H1 (cell line): ENCODE results near the gene UNC5B. TPM values are rescaled to one million over a fixed set of nuclear protein-coding genes. Genes with fewer than 3 reads are reported as not detected.

Source experiments
- ATF2 ChIP-seq: IDR thresholded peaks from 2 replicates; pipeline ENCODE4 v1.6.1; 2012; ENCODE audit warnings: low read length, inconsistent platforms
- CBX5 ChIP-seq: fragments of 300-800, 300-1000 bp; sonication (generic); IDR thresholded peaks from 2 replicates; pipeline ENCODE4 v1.7.1; 2016; ENCODE audit warnings: antibody characterized with exemption, low read length, low read depth
- CEBPB ChIP-seq: IDR thresholded peaks from 2 replicates; pipeline ENCODE4 v1.6.1; 2012; ENCODE audit warnings: low read depth, low read length
- CHD7 ChIP-seq: fragments of 300-600 bp; sonication (generic); IDR thresholded peaks from 2 replicates; pipeline ENCODE4 v1.7.1; 2012; ENCODE audit warnings: low read length, moderate library complexity, mild to moderate bottlenecking, inconsistent platforms; ENCODE audit not compliant: insufficient replicate concordance
- FOSL1 ChIP-seq: IDR thresholded peaks from 2 replicates; pipeline ENCODE4 v1.6.1; 2011; ENCODE audit warnings: mild to moderate bottlenecking, low read depth, low read length, moderate library complexity; ENCODE audit not compliant: insufficient read depth
- GTF2F1 ChIP-seq: IDR thresholded peaks from 2 replicates; pipeline ENCODE4 v1.6.1; 2012; ENCODE audit warnings: low read depth, low read length, improper control_type of control experiment, borderline replicate concordance
- MAX ChIP-seq: IDR thresholded peaks from 2 replicates; pipeline ENCODE4 v1.6.1; 2012; ENCODE audit warnings: inconsistent platforms
- PHF8 ChIP-seq: fragments of 200-600 bp; sonication (generic); conservative IDR thresholded peaks from 2 replicates; pipeline ENCODE4 v1.7.1; 2012; ENCODE audit warnings: low read depth, mild to moderate bottlenecking, inconsistent platforms, low read length, moderate library complexity
- RAD21 ChIP-seq, 2 experiments: IDR thresholded peaks in 1 of 2; conservative IDR thresholded peaks in 1 of 2; 2 replicates each; pipeline ENCODE4 v1.6.1; 2011; ENCODE audit warnings: low read depth in 2 of 2, low read length in 2 of 2, improper control_type of control experiment in 1 of 2, inconsistent platforms in 1 of 2, mild to moderate bottlenecking in 1 of 2, moderate library complexity in 1 of 2
- TAF1 ChIP-seq: IDR thresholded peaks from 2 replicates; pipeline ENCODE4 v1.6.1; 2011; ENCODE audit warnings: mild to moderate bottlenecking, low read depth, low read length
- polyA plus RNA-seq, 7 experiments: library from polyadenylated mRNA; depleted of rRNA in 3 of 7; stranded (reverse) in 5 of 7; unstranded in 2 of 7; fragments of >200 nt in 5 of 7; fragments of 200-250 nt in 2 of 7; gene quantifications; 1 replicate in 5 of 7; 2 replicates in 1 of 7; 4 replicates in 1 of 7; pipeline versions ENCODE4 v1.2.1 to v1.2.3, GENCODE V29; 2011 to 2013; ENCODE audit warnings: missing spikeins in 2 of 7, mixed read lengths in 2 of 7
- total RNA-seq: library from RNA; stranded (reverse); fragmentation: NEBNext Ultra II Directional; extraction: Animal tissue kit (Norgen Biotek cat#: 25700); gene quantifications from 2 replicates; pipeline ENCODE4 v1.2.1, GENCODE V29; 2021

The UNC5B gene
- total and polyA plus RNA-seq, 2 of the 8 experiments (the other 6 are each of a cell fraction or from before 2014, with no cell fraction given): 27.9 to 31.8 TPM

- no peak for TF ChIP-seq CHD7
- TF ChIP-seq TAF1: no peak
- TF ChIP-seq PHF8: no peak
- TF ChIP-seq FOSL1: no peak
- no peak for TF ChIP-seq GTF2F1
- TF ChIP-seq CBX5: no peak
- no peak for TF ChIP-seq CEBPB
- no peak for TF ChIP-seq RAD21 (IDR thresholded peaks at IDR 0.05 in 1 of 2, conservative IDR thresholded peaks at IDR 0.05 in 1 of 2; ENCODE audit: low read depth in 2 of 2, low read length in 2 of 2)
- no peak for TF ChIP-seq MAX
- TF ChIP-seq ATF2: no peak
- TF ChIP-seq, all 59 proteins: peak for 0
Measured at GRCh38 chr10:71294856-71295255, 82.5 kb downstream of the UNC5B start (continued).
